Measurements from ENCODE around the gene TMEM164.
"Not testable (repeated sequence)": the region's sequence is repeated elsewhere in the genome, so short reads cannot be mapped to it uniquely, and the experiment has no call there.

The TMEM164 gene

GRCh38 chrX:110002300-110003166, at the start of gene TMEM164:
Gene TMEM164, plus strand, starts transcription at chrX:110003114. Its CDS starts 661 bp downstream, at chrX:110003775.
- in situ Hi-C loops (cut with MboI; ENCODE audit: low pct_unique_long_range_greater_than_20kb, low sequenced_read_pairs) = no loop called here
- DNase-seq = peak; percentile 99

- no peak for DNase-seq
- in situ Hi-C loops (cut with MboI; ENCODE audit: low pct_unique_long_range_greater_than_20kb, low sequenced_read_pairs) = no loop called here
Observed at GRCh38 chrX:109954333-109954732, 48.6 kb upstream of the TMEM164 start.

DNA sequence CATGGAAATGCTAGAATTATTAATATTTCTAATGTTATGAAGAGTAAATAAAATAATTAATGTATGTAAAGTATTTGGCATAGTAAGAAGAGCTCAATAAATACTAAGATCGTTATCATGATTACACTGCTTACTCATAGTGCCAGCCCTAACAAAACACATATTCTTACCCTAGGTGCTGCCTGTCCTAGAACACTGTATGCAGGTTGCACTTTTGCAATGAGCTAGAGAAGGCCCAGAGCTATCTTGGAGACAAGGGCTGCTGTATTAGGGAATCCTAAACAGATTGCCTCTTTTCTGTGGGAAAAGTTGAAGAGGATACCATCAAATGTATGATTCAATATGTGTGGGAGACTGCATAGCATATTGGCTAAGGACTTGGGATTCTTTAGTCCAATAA, 48.0 kb upstream of the TMEM164 start:
- in situ Hi-C loops (cut with MboI; ENCODE audit: low pct_unique_long_range_greater_than_20kb, low sequenced_read_pairs) = no loop called here
- DNase-seq = no peak

GRCh38 chrX:109958266-109958665, 44.6 kb upstream of the TMEM164 start:
- DNase-seq = peak; percentile 27
- in situ Hi-C loops (cut with MboI; ENCODE audit: low pct_unique_long_range_greater_than_20kb, low sequenced_read_pairs) = no loop called here

- in situ Hi-C loops (cut with MboI; ENCODE audit: low pct_unique_long_range_greater_than_20kb, low sequenced_read_pairs) = no loop called here
- peak; percentile 38 for DNase-seq
Observed at GRCh38 chrX:109959356-109959871, 43.5 kb upstream of the TMEM164 start.

DNA sequence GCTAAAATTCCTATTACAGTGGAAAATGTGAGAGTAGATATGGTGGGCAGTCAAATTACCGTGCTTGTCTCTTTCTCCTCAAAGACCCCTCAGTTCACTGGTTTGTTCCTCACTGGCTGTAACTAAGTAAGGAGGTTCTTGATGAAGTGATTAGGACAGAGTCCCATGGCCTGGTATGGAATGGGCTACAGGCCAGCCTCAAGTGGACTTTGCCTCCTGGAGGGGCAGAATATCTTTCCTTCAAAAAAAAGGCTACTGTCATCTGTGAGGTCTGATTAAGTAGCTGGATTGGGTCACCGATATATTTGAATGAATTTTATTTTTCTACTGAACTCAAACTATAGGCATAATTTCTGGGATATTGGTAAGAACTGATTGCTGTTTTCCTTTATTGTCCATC, 38.5 kb upstream of the TMEM164 start:
- in situ Hi-C loops (cut with MboI; ENCODE audit: low pct_unique_long_range_greater_than_20kb, low sequenced_read_pairs) = no loop called here
- DNase-seq = no peak

- in situ Hi-C loops (cut with MboI; ENCODE audit: low pct_unique_long_range_greater_than_20kb, low sequenced_read_pairs) = no loop called here
- no peak for DNase-seq
Observed at GRCh38 chrX:109966246-109966645, 36.7 kb upstream of the TMEM164 start.

DNA sequence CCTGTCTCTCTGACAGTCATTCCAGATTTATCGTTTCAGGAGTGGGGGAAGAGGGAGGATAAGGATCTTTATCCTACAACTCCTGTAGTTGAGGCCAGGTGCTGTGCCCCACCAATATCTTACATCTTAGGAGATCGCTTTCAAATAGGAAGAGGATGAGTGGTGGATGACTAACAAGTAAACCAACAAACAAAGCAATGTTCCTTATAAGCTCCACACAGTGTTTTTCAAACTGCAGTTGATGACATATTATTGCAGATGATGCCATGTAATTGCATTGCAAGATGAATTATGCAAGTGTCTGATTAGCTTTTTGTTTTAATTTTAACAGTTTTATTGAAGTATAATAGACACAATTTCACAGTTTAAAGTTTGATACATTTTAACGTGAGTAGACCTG, 35.8 kb upstream of the TMEM164 start:
- no peak for DNase-seq
- in situ Hi-C loops (cut with MboI; ENCODE audit: low pct_unique_long_range_greater_than_20kb, low sequenced_read_pairs) = no loop called here

DNA sequence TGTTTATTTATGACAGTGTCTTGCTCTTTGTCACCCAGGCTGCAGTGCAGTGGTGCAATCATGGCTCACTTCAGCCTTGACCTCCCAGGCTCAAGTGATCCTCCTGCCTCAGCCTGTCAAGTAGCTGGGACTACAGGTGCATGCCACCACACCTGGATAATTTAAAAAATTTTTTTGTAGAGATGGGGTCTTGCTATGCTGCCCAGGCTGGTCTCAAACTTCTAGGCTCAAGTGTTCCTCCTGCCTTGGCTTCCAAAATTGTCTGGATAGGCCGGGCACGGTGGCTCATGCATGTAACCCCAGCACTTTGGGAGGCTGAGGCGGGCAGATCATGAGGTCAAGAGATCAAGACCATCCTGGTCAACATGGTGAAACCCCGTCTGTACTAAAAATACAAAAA, 32.1 kb upstream of the TMEM164 start:
- DNase-seq; in situ Hi-C loops (cut with MboI; ENCODE audit: low pct_unique_long_range_greater_than_20kb, low sequenced_read_pairs): not testable (repeated sequence)

GRCh38 chrX:109974906-109975655, 27.8 kb upstream of the TMEM164 start:
- in situ Hi-C loops (cut with MboI; ENCODE audit: low pct_unique_long_range_greater_than_20kb, low sequenced_read_pairs) = no loop called here

DNA sequence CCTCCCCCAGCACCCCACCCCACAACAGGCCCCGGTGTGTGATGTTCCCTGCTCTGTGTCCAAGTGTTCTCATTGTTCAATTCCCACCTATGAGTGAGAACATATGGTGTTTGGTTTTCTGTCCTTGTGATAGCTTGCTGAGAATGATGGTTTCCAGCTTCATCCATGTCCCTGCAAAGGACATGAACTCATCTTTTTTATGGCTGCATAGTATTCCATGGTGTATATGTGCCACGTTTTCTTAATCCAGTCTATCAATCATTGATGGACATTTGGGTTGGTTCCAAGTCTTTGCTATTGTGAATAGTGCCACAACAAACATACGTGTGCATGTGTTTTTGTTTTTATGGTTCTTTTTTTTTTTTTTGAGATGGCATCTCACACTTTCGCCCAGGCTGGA, 17.7 kb upstream of the TMEM164 start:
- in situ Hi-C loops (cut with MboI; ENCODE audit: low pct_unique_long_range_greater_than_20kb, low sequenced_read_pairs); DNase-seq: not testable (repeated sequence)

More at GRCh38 chrX:109974906-109975655, 27.8 kb upstream of the TMEM164 start:
- peak; percentile 15 for DNase-seq

DNA sequence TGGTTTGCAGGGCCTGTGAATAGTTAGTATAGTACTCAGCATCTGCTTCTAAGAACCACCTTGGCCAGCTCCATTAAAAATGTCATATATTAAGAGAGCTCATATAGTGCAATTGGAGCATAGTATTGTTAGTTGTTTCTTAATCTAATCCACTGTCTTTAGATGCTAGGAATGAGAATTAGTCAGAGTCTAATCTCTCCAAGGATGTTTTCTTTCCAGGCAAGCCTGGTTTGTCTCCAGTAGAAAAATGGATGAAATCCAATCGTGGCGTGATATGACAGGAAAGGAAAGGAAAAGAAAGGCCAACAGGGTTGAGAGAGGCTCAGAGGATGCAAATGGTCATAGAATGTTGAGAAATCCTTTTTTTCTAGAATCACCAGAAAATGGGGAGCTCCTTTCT, 15.0 kb upstream of the TMEM164 start:
- in situ Hi-C loops (cut with MboI; ENCODE audit: low pct_unique_long_range_greater_than_20kb, low sequenced_read_pairs) = no loop called here

DNA sequence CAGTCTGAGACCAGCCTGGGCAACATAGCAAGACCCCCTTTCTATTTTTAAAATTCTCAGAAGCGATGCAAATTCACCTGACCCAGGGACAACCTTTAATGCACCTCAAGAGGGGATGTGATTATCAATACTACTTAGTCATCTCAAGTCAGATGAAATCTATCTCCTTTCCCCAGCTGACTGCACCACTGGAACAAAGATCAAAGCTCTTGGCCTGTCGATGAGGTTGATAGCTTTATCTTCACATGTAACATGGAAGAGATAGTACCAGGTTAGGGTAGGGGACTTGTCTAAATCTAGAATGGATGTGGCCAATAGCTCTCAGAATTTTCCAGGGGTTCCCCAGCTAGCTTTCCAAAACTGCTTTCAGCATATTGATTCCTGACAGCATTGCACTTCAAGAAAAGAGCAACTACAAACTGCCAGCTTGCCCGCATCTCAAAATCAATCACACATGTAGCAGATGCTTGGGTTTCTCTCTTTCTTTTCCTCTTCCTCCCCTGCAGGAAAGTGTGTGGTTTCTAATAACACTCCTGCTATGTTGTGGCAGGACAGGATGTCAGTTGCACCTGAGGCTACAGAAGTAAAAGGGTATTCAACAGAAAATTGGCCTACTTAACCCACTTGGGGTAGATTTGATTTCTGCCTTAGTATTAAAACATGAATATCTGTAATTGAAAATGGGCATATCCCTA, 12.2 kb upstream of the TMEM164 start:
- in situ Hi-C loops (cut with MboI; ENCODE audit: low pct_unique_long_range_greater_than_20kb, low sequenced_read_pairs) = no loop called here
- DNase-seq = no peak

More for the DNA sequence above, 15.0 kb upstream of the TMEM164 start:
- DNase-seq = no peak

DNA sequence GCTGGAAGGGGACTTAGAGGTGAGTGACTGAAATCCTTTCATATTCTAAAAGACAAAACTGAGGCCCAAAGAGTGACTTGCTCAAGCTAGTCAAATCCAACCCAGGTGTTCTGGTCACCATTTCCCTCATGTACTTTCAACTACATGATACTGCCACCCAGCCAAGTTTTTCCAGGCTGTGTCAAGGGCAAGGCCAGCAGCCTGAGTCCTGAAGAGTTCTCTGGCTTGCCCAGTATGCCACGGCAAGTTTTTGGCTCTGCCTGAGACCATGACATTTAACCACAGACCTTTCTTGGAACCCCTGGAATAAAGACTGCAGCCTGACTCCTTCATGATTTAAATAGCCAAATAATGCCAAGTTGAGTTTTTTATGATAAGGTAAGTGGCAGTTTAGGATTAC, 10.7 kb upstream of the TMEM164 start:
- in situ Hi-C loops (cut with MboI; ENCODE audit: low pct_unique_long_range_greater_than_20kb, low sequenced_read_pairs) = no loop called here
- DNase-seq = no peak

DNA sequence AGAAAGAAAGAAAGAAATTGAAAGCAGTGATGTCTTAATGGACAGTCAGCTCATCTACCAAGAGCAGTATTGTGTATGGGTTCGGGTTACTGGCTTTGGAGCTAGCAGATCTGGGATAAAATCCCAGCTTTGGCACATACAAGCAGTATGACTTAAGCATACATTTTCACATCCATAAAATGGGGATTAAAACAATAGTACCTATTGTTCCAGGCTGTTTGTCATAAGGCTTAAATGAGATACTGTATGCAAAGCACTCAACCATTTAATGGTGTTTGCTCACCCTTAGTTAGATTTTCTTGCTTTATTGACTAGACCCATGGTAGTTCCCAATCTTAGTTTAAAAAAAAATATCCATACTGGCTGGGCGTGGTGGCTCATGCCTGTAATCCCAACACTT, 7.8 kb upstream of the TMEM164 start:
- DNase-seq = no peak
- in situ Hi-C loops (cut with MboI; ENCODE audit: low pct_unique_long_range_greater_than_20kb, low sequenced_read_pairs) = no loop called here

DNA sequence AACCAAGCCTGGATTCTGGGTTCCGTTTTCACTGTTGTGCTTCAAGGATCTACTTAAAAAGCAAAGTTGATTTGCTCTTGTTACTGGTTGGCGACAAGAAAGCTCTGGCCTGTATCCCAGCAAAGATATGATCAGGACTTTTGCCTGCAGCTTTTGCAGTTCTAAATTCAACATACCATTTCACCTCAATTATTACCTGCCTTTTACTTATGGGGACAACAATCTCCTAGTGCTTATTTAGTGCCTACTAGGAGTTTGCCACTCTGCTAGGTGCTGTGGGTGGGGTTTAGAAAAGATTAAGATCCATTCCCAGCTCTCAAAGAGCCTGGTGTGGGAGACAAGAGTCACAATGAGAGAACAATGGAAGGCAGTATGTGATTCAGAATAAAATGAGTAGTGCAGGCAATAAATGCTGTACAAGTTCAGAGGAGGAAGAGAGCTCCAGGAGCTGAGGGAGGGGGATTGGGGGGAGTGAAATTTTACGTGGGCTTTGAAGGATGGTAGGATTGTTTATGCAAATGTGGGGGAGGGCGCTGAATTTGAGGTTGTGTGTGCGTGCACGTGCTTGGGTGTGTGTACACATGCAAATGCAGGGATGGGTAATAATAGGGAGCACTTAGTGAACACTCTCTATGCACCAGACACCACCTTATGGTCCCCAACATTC, 5.0 kb upstream of the TMEM164 start:
- DNase-seq = no peak
- in situ Hi-C loops (cut with MboI; ENCODE audit: low pct_unique_long_range_greater_than_20kb, low sequenced_read_pairs) = no loop called here

DNA sequence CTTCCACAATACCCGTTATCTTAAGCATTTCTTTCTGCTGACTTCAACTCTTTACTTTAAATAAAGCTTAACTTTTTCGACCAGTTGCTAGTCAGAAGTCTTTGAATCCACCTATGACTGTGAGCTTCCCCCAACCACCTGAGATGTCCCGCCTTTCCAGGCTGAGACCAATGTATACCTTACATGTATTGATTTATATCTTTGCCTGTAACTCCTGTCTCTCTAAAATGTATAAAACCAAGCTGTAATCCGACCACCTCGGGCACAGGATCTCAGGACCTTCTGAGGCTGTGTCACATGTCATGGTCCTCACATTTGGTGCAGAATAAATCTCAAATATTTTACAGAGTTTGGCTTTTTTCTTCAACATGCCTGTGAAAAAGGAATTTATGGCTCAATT, 2.9 kb upstream of the TMEM164 start:
- no peak for DNase-seq
- in situ Hi-C loops (cut with MboI; ENCODE audit: low pct_unique_long_range_greater_than_20kb, low sequenced_read_pairs) = no loop called here

GRCh38 chrX:110000847-110001713, 1.8 kb upstream of the TMEM164 start:
- in situ Hi-C loops (cut with MboI; ENCODE audit: low pct_unique_long_range_greater_than_20kb, low sequenced_read_pairs) = no loop called here
- no peak for DNase-seq

Data from KBM-7 (cell line).